Keratinocyte (primary cell): ENCODE measurements around the gene CLPSL1. TPM values are rescaled to one million over a fixed set of nuclear protein-coding genes. Genes with fewer than 3 reads are reported as not detected.

ENCODE experiments used
- DNase-seq: peaks from one replicate; pipeline ENCODE4 v3.0.0-alpha.2; 2011; ENCODE audit warnings: low read depth, missing footprints, low spot score
- FAIRE-seq: peaks from 2 replicates; lab custom pipeline; 2011; peaks lifted over from hg19 to GRCh38; lab: Jason Lieb, UNC
- H2AFZ ChIP-seq: 2 replicates; pipeline ENCODE4 v1.6.0; 2012; ENCODE audit warnings: low read length, control low read depth, inconsistent platforms; ENCODE audit not compliant: control insufficient read depth
- H3K27ac ChIP-seq: 2 replicates; pipeline ENCODE4 v1.5.1; 2011; ENCODE audit warnings: low read length; ENCODE audit not compliant: control insufficient read depth, insufficient read depth
- H3K27me3 ChIP-seq: 3 replicates; pipeline ENCODE4 v1.6.0; 2011; ENCODE audit warnings: low read length; ENCODE audit not compliant: control insufficient read depth, insufficient read depth; ENCODE audit errors: extremely low read depth
- H3K36me3 ChIP-seq, 2 experiments: 2 replicates in 1 of 2; 3 replicates in 1 of 2; pipeline ENCODE4 v1.5.1; 2011; ENCODE audit warnings: low read length in 2 of 2, mild to moderate bottlenecking in 1 of 2; ENCODE audit not compliant: control insufficient read depth in 2 of 2, insufficient read depth in 2 of 2; ENCODE audit errors: extremely low read depth in 1 of 2
- H3K4me1 ChIP-seq: 3 replicates; pipeline ENCODE4 v1.5.1; 2011; ENCODE audit warnings: low read length; ENCODE audit not compliant: control insufficient read depth, insufficient read depth; ENCODE audit errors: extremely low read depth
- H3K4me2 ChIP-seq: 3 replicates; pipeline ENCODE4 v1.6.0; 2011; ENCODE audit warnings: low read depth, low read length; ENCODE audit not compliant: control insufficient read depth, insufficient read depth; ENCODE audit errors: extremely low read depth
- H3K4me3 ChIP-seq, 3 experiments: fragments of 200-600 bp in 1 of 3; sonication (generic) in 1 of 3; 2 replicates in 2 of 3; 3 replicates in 1 of 3; pipeline ENCODE4 v1.5.1; 2011 to 2016; ENCODE audit warnings: low read length in 3 of 3, mild to moderate bottlenecking in 3 of 3, control low read depth in 2 of 3, inconsistent platforms in 1 of 3, low read depth in 1 of 3, mixed read lengths in 1 of 3, mixed run types in 1 of 3, moderate library complexity in 1 of 3; ENCODE audit not compliant: control insufficient read depth in 2 of 3, insufficient read depth in 2 of 3; ENCODE audit errors: extremely low read depth in 1 of 3
- H3K79me2 ChIP-seq: 2 replicates; pipeline ENCODE4 v1.6.0; 2012; ENCODE audit warnings: low read length; ENCODE audit not compliant: control insufficient read depth, insufficient read depth
- H3K9ac ChIP-seq: 3 replicates; pipeline ENCODE4 v1.6.0; 2011; ENCODE audit warnings: low read length; ENCODE audit not compliant: control insufficient read depth, insufficient read depth; ENCODE audit errors: extremely low read depth
- H3K9me1 ChIP-seq: 3 replicates; pipeline ENCODE4 v1.6.0; 2011; ENCODE audit warnings: low read length; ENCODE audit not compliant: control insufficient read depth, insufficient read depth; ENCODE audit errors: extremely low read depth
- H3K9me3 ChIP-seq: 2 replicates; pipeline ENCODE4 v1.5.1; 2012; ENCODE audit warnings: low read depth, low read length; ENCODE audit not compliant: control insufficient read depth
- H4K20me1 ChIP-seq: 3 replicates; pipeline ENCODE4 v1.6.0; 2011; ENCODE audit warnings: low read length; ENCODE audit not compliant: control insufficient read depth, insufficient read depth; ENCODE audit errors: extremely low read depth
- CTCF ChIP-seq, 3 experiments: IDR thresholded peaks in 1 of 3; conservative IDR thresholded peaks in 1 of 3; optimal IDR thresholded peaks in 1 of 3; 2 replicates in 2 of 3; 3 replicates in 1 of 3; pipeline versions ENCODE3 to v1.5.1; 2011; ENCODE audit warnings: low read length in 3 of 3, mild to moderate bottlenecking in 3 of 3, moderate library complexity in 2 of 3, control low read depth in 1 of 3, inconsistent platforms in 1 of 3; ENCODE audit not compliant: insufficient read depth in 2 of 3; ENCODE audit errors: extremely low read depth in 1 of 3
- EZH2 ChIP-seq: IDR thresholded peaks from one replicate; pipeline ENCODE4 v1.6.1; 2012; ENCODE audit warnings: inconsistent platforms, mild to moderate bottlenecking, low read length, moderate library complexity
- dilution Hi-C: fragments of 300-500 bp; cut with MboI; formaldehyde crosslinking; loops from one replicate; pipeline ENCODE4 v1.7.0; 2020; ENCODE audit warnings: low sequenced_read_pairs; ENCODE audit not compliant: extremely low pct_ligation_motif_present
- polyA plus RNA-seq, 5 experiments: library from polyadenylated mRNA; depleted of rRNA in 3 of 5; stranded (reverse) in 3 of 5; stranded (forward) in 1 of 5; unstranded in 1 of 5; fragments of >200 nt; gene quantifications; 1 replicate in 1 of 5; 2 replicates in 3 of 5; 3 replicates in 1 of 5; pipeline versions ENCODE4 v1.2.1 to v1.2.3, GENCODE V29; 2011 to 2012; ENCODE audit warnings: missing spikeins in 2 of 5, low read depth in 1 of 5, low replicate concordance in 1 of 5

Gene CLPSL1
- polyA plus RNA-seq, 1 donor (not counting 4 experiments of a cell fraction or from before 2014, with no cell fraction given) = not detected

DNA sequence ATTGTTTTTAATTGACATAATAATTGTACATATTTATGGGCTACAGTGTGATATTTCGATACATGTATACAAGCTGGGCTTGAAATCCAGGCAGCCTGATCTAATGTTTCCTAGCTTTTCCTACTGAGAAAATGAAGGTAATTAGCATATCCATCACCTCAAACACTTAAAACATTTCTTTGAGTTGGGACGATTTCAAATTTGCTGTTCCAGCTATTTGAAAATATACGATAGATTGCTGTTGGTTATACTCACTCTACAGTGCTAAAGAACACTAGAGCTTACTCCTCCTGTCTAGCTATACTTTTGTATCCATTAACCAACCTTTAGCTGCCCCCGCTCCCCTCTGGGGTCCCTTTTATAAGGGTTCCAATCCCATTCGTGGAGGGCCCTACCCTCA is 29.0 kb downstream of the CLPSL1 start:
- peaks cover 5% of the 10 kb centered on the region for H4K20me1 ChIP-seq
- dilution Hi-C loops = no loop called here

DNA sequence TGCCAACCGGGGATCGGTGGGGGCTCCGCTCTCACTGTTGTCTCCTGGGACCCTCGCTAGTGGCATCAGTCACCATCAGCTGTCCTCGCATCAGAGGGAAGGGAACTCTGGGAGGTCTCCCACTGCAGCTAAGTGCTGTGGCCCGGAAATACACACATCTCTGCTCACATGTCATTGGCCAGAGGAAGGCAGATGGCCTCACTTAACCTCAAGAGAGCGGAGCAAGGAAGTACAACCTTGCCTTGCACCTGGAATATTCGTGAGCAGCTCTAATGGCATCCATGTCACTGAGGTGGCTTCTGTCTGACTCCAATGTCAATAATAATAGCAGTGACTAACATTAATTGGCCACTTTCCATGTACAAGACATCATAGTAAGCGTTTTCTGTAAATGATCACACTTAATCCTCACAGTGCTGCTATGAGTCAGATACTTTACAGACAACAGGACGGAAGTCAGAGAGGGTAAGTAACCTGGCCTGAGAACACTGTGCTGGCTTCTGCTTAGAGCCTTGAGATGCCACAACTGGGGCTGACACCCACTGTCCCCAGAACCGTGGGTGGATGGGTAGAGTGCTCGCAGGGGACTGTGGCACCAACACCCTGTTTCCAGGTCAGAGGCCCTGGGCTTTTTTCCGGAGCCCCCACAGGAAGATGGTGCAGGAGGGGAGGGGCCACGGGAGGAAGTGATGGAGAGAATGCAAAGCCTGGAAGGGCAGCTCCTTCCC is 30.3 kb downstream of the CLPSL1 start:
- no peak for TF ChIP-seq CTCF (optimal IDR thresholded peaks at IDR 0.05 in 1 of 3, IDR thresholded peaks at IDR 0.05 in 1 of 3, conservative IDR thresholded peaks at IDR 0.05 in 1 of 3; ENCODE audit: extremely low read depth in 1 of 3, insufficient read depth in 2 of 3, low read length in 3 of 3)
- TF ChIP-seq EZH2 = no peak
- Histone ChIP-seq H3K4me1 (peaks cover 7% of the 10 kb centered on the region), H3K9me1 (no peaks in the 10 kb centered on the region), H3K4me3 (no peak overlapping the region), H3K9me3 (no peaks in the 10 kb centered on the region), H4K20me1 (no peaks in the 10 kb centered on the region), H2AFZ (no peak overlapping the region), H3K27me3 (no peaks in the 10 kb centered on the region), H3K27ac (no peak overlapping the region), H3K9ac (no peak overlapping the region), H3K79me2 (no peaks in the 10 kb centered on the region), H3K4me2 (no peak overlapping the region), H3K36me3 (no peaks in the 10 kb centered on the region)
- DNase-seq (peak; percentile 42), FAIRE-seq (peak; percentile 93)
- dilution Hi-C loops = no loop called here

More for the DNA sequence above, 29.0 kb downstream of the CLPSL1 start:
- TF ChIP-seq CTCF (optimal IDR thresholded peaks at IDR 0.05 in 1 of 3, IDR thresholded peaks at IDR 0.05 in 1 of 3, conservative IDR thresholded peaks at IDR 0.05 in 1 of 3; ENCODE audit: extremely low read depth in 1 of 3, insufficient read depth in 2 of 3, low read length in 3 of 3) = no peak
- TF ChIP-seq EZH2 = no peak
- H3K4me2 ChIP-seq = no peak overlapping the region
- no peaks in the 10 kb centered on the region for H3K9me1 ChIP-seq
- H3K36me3 ChIP-seq = no peaks in the 10 kb centered on the region
- no peak overlapping the region for H2AFZ ChIP-seq
- no peak for FAIRE-seq
- no peak overlapping the region for H3K27ac ChIP-seq
- no peak overlapping the region for H3K4me3 ChIP-seq
- H3K9ac ChIP-seq = no peak overlapping the region
- H3K27me3 ChIP-seq = peaks cover 6% of the 10 kb centered on the region
- H3K9me3 ChIP-seq = no peaks in the 10 kb centered on the region
- H3K4me1 ChIP-seq = peaks cover 7% of the 10 kb centered on the region
- no peak for DNase-seq
- H3K79me2 ChIP-seq = no peaks in the 10 kb centered on the region
